Neuronal stem cell (in vitro differentiated cells): ENCODE measurements around the gene UNC13C.

ENCODE experiments used
- DNase-seq: peaks from one replicate; pipeline ENCODE4 v3.0.0-alpha.2; 2013; ENCODE audit warnings: low spot score
- H2AFZ ChIP-seq: one replicate; pipeline ENCODE4 v1.6.1; 2013; ENCODE audit warnings: mild to moderate bottlenecking, low read length, inconsistent platforms
- H2AK5ac ChIP-seq: 2 replicates; pipeline ENCODE4 v1.6.1; 2013; ENCODE audit warnings: low read depth, mild to moderate bottlenecking, inconsistent platforms, low read length, moderate library complexity, mixed read lengths
- H2BK120ac ChIP-seq: 2 replicates; pipeline ENCODE4 v1.6.1; 2013; ENCODE audit warnings: low read depth, mild to moderate bottlenecking, inconsistent platforms, low read length, moderate library complexity, mixed read lengths
- H2BK12ac ChIP-seq: one replicate; pipeline ENCODE4 v1.6.1; 2013; ENCODE audit warnings: low read length, inconsistent platforms
- H2BK15ac ChIP-seq: 2 replicates; pipeline ENCODE4 v1.6.1; 2013; ENCODE audit warnings: mild to moderate bottlenecking, low read length, inconsistent platforms, mixed read lengths
- H2BK5ac ChIP-seq: one replicate; pipeline ENCODE4 v1.6.1; 2013; ENCODE audit warnings: inconsistent platforms, mild to moderate bottlenecking, low read length, moderate library complexity
- H3K14ac ChIP-seq: one replicate; pipeline ENCODE4 v1.6.1; 2013; ENCODE audit warnings: low read length, inconsistent platforms
- H3K18ac ChIP-seq: 2 replicates; pipeline ENCODE4 v1.6.1; 2013; ENCODE audit warnings: low read length, inconsistent platforms
- H3K23ac ChIP-seq: 2 replicates; pipeline ENCODE4 v1.6.1; 2013; ENCODE audit warnings: low read depth, mild to moderate bottlenecking, mixed read lengths, low read length, inconsistent platforms; ENCODE audit not compliant: poor library complexity
- H3K27ac ChIP-seq: replicated peaks from 3 replicates; pipeline ENCODE4 v1.5.1; 2013; ENCODE audit warnings: low read length, inconsistent platforms
- H3K27me3 ChIP-seq, 3 experiments: 2 replicates each; pipeline ENCODE4 v1.6.1; 2013; ENCODE audit warnings: low read length in 3 of 3, mild to moderate bottlenecking in 2 of 3, inconsistent platforms in 1 of 3, low read depth in 1 of 3, mixed read lengths in 1 of 3, moderate library complexity in 1 of 3; ENCODE audit not compliant: control insufficient read depth in 3 of 3, insufficient read depth in 3 of 3
- H3K36me3 ChIP-seq, 2 donors: replicated peaks in 1 of 2; 2 replicates each; pipeline ENCODE4 v1.6.1; 2013; ENCODE audit warnings: low read length in 2 of 2; ENCODE audit not compliant: control insufficient read depth in 2 of 2, insufficient read depth in 2 of 2
- H3K4ac ChIP-seq: 2 replicates; pipeline ENCODE4 v1.6.1; 2013; ENCODE audit warnings: inconsistent platforms, mild to moderate bottlenecking, low read length, moderate library complexity
- H3K4me1 ChIP-seq, 2 donors: 1 replicate in 1 of 2; 2 replicates in 1 of 2; pipeline ENCODE4 v1.6.1; 2013; ENCODE audit warnings: low read length in 2 of 2, low read depth in 1 of 2; ENCODE audit not compliant: control insufficient read depth in 2 of 2, insufficient read depth in 1 of 2
- H3K4me2 ChIP-seq: one replicate; pipeline ENCODE4 v1.6.1; 2013; ENCODE audit warnings: mild to moderate bottlenecking, low read length, inconsistent platforms; ENCODE audit not compliant: insufficient read depth, poor library complexity, severe bottlenecking
- H3K4me3 ChIP-seq, 2 donors: 2 replicates each; pipeline ENCODE4 v1.5.1; 2013; ENCODE audit warnings: low read length in 2 of 2, mild to moderate bottlenecking in 2 of 2, inconsistent platforms in 1 of 2, moderate library complexity in 1 of 2
- H3K79me1 ChIP-seq: one replicate; pipeline ENCODE4 v1.6.1; 2013; ENCODE audit warnings: low read depth, mild to moderate bottlenecking, inconsistent platforms, low read length, moderate library complexity
- H3K9ac ChIP-seq: one replicate; pipeline ENCODE4 v1.6.1; 2013; ENCODE audit warnings: mild to moderate bottlenecking, low read depth, low read length, inconsistent platforms; ENCODE audit not compliant: poor library complexity
- H3K9me3 ChIP-seq, 2 donors: replicated peaks in 1 of 2; 2 replicates each; pipeline versions ENCODE3 to v1.6.1; 2013; ENCODE audit warnings: low read length in 2 of 2, mild to moderate bottlenecking in 2 of 2, inconsistent platforms in 1 of 2, low read depth in 1 of 2, mixed read lengths in 1 of 2, moderate library complexity in 1 of 2; ENCODE audit not compliant: control insufficient read depth in 2 of 2, insufficient read depth in 1 of 2
- H4K8ac ChIP-seq: one replicate; pipeline ENCODE4 v1.6.1; 2013; ENCODE audit warnings: low read depth, mild to moderate bottlenecking, inconsistent platforms, low read length, moderate library complexity
- H4K91ac ChIP-seq: one replicate; pipeline ENCODE4 v1.6.1; 2013; ENCODE audit warnings: low read length, low read depth, mild to moderate bottlenecking, inconsistent platforms; ENCODE audit not compliant: poor library complexity
- WGBS, 2 donors: extraction: QIAGEN DNeasy Blood & Tissue Kit; methylation state at CpG; one replicate each; pipeline ENCODE4 v1.1.7; 2013; ENCODE audit warnings: missing lambda C conversion rate in 2 of 2, mixed read lengths in 1 of 2; ENCODE audit not compliant: insufficient read length in 2 of 2, insufficient replicate concordance in 1 of 2; ENCODE audit errors: extremely low coverage in 2 of 2; 5-methylcytosine and 5-hydroxymethylcytosine counted together

UNC13C gene

GRCh38 chr15:54556231-54556630 lies 578.0 kb downstream of the UNC13C start:
- Histone ChIP-seq H3K27me3 (peaks cover 0 to 2% (median 0%) of the 10 kb centered on the region in 3 experiments), H3K79me1 (no peaks in the 10 kb centered on the region), H3K18ac (no peak overlapping the region), H2BK120ac (no peak overlapping the region), H2BK12ac (no peak overlapping the region), H3K4ac (no peak overlapping the region), H3K4me1 (peaks cover 0 to 1% of the 10 kb centered on the region in 2 donors), H2BK5ac (no peak overlapping the region), H3K4me3 (no peak overlapping the region), H3K9me3 (no peaks in the 10 kb centered on the region), H4K8ac (no peak overlapping the region), H2AFZ (no peak overlapping the region), H3K36me3 (no peaks in the 10 kb centered on the region), H3K4me2 (no peak overlapping the region), H3K14ac (no peak overlapping the region), H4K91ac (no peak overlapping the region), H3K23ac (no peak overlapping the region), H3K27ac (no peak overlapping the region), H3K9ac (no peak overlapping the region), H2BK15ac (no peak overlapping the region), H2AK5ac (no peak overlapping the region)
- DNase-seq, result no peak
- no CpG with 5 or more reads among the region's 1 CpG for WGBS, 2 donors

GRCh38 chr15:54559405-54560069 lies 581.3 kb downstream of the UNC13C start:
- no peak overlapping the region for H2BK15ac ChIP-seq
- no peak overlapping the region for H2BK120ac ChIP-seq
- H3K9ac ChIP-seq, result no peak overlapping the region
- peaks cover 0 to 1% of the 10 kb centered on the region in 2 donors for H3K4me1 ChIP-seq
- H4K91ac ChIP-seq, result no peak overlapping the region
- no peak overlapping the region for H3K14ac ChIP-seq
- H3K18ac ChIP-seq, result no peak overlapping the region
- H3K23ac ChIP-seq, result no peak overlapping the region
- no peak overlapping the region for H2BK5ac ChIP-seq
- no peaks in the 10 kb centered on the region for H3K9me3 ChIP-seq
- H3K79me1 ChIP-seq, result no peaks in the 10 kb centered on the region
- no peak overlapping the region for H2AK5ac ChIP-seq
- no peak overlapping the region for H4K8ac ChIP-seq
- H3K27me3 ChIP-seq, result peaks cover 0 to 2% (median 0%) of the 10 kb centered on the region in 3 experiments
- no peak overlapping the region for H3K4ac ChIP-seq
- H3K4me3 ChIP-seq, result no peak overlapping the region
- H3K27ac ChIP-seq, result no peak overlapping the region
- no peak overlapping the region for H2AFZ ChIP-seq
- no CpG with 5 or more reads among the region's 4 CpGs for WGBS, 2 donors
- no peak for DNase-seq
- H3K4me2 ChIP-seq, result no peak overlapping the region
- no peaks in the 10 kb centered on the region for H3K36me3 ChIP-seq
- H2BK12ac ChIP-seq, result no peak overlapping the region

GRCh38 chr15:54560417-54560816 lies 582.2 kb downstream of the UNC13C start:
- H3K27ac ChIP-seq, result no peak overlapping the region

GRCh38 chr15:54564166-54564565 lies 585.9 kb downstream of the UNC13C start:
- Histone ChIP-seq H3K27me3 (no peaks in the 10 kb centered on the region), H3K9ac (no peak overlapping the region), H3K36me3 (no peaks in the 10 kb centered on the region), H3K27ac (no peak overlapping the region), H4K91ac (no peak overlapping the region), H4K8ac (no peak overlapping the region), H3K14ac (no peak overlapping the region), H2AFZ (no peak overlapping the region), H3K23ac (no peak overlapping the region), H3K4me3 (no peak overlapping the region), H2BK12ac (no peak overlapping the region), H3K79me1 (no peaks in the 10 kb centered on the region), H2BK5ac (no peak overlapping the region), H3K4me1 (peaks cover 0 to 1% of the 10 kb centered on the region in 2 donors), H3K18ac (no peak overlapping the region), H2AK5ac (no peak overlapping the region), H3K9me3 (no peaks in the 10 kb centered on the region), H2BK15ac (no peak overlapping the region), H3K4me2 (no peak overlapping the region), H2BK120ac (no peak overlapping the region), H3K4ac (no peak overlapping the region)
- no peak for DNase-seq
- WGBS, 2 donors, result no CpG with 5 or more reads among the region's 3 CpGs

More at GRCh38 chr15:54560417-54560816, 582.2 kb downstream of the UNC13C start:
- Histone ChIP-seq H4K91ac (no peak overlapping the region), H3K23ac (no peak overlapping the region), H4K8ac (no peak overlapping the region), H2AK5ac (no peak overlapping the region), H3K4me3 (no peak overlapping the region), H3K18ac (no peak overlapping the region), H3K36me3 (no peaks in the 10 kb centered on the region), H2AFZ (no peak overlapping the region), H3K79me1 (no peaks in the 10 kb centered on the region), H2BK120ac (no peak overlapping the region), H3K14ac (no peak overlapping the region), H2BK5ac (no peak overlapping the region), H2BK15ac (no peak overlapping the region), H3K27me3 (peaks cover 0 to 2% (median 0%) of the 10 kb centered on the region in 3 experiments), H3K4me1 (peaks cover 0 to 1% of the 10 kb centered on the region in 2 donors), H3K4ac (no peak overlapping the region), H3K4me2 (no peak overlapping the region), H3K9ac (no peak overlapping the region), H3K9me3 (no peaks in the 10 kb centered on the region), H2BK12ac (no peak overlapping the region)
- no CpG with 5 or more reads among the region's 2 CpGs for WGBS, 2 donors
- DNase-seq, result no peak
